ENCODE measurements around the gene FIBCD1. TPM values are rescaled to one million over a fixed set of nuclear protein-coding genes. Genes with fewer than 3 reads are reported as not detected.
"Not testable (repeated sequence)": the region's sequence is repeated elsewhere in the genome, so short reads cannot be mapped to it uniquely, and the experiment has no call there.

Gene FIBCD1
- total RNA-seq, 2 experiments from 2014 or later, result not detected

- no peak for DNase-seq
- no peak overlapping the region for H3K4me3 Mint-ChIP-seq
- H3K27me3 Mint-ChIP-seq, result no peaks in the 10 kb centered on the region
- no peak overlapping the region for H3K27ac Mint-ChIP-seq
- H3K36me3 Mint-ChIP-seq (ENCODE audit: low read depth), result no peaks in the 10 kb centered on the region
- no peaks in the 10 kb centered on the region for H3K4me1 Mint-ChIP-seq
- H3K9me3 Mint-ChIP-seq, result no peaks in the 10 kb centered on the region
- POLR2A ChIA-PET, result no interaction called here
- CTCF ChIA-PET, result no interaction called here
Measured at GRCh38 chr9:130913599-130914416, 25.2 kb downstream of the FIBCD1 start.

- Mint-ChIP-seq H3K36me3 (ENCODE audit: low read depth) (no peaks in the 10 kb centered on the region), H3K27ac (no peak overlapping the region), H3K9me3 (no peaks in the 10 kb centered on the region), H3K4me1 (no peaks in the 10 kb centered on the region), H3K27me3 (no peaks in the 10 kb centered on the region), H3K4me3 (no peak overlapping the region)
- no peak for DNase-seq
- ChIA-PET CTCF (interaction anchor here (0.6 kb wide), 1 partner anchor 46 kb away, joined by 3 read pairs; no protein-coding TSS in a partner anchor), POLR2A (no interaction called here)
Measured at GRCh38 chr9:130912932-130913598, 26.0 kb downstream of the FIBCD1 start.

DNA sequence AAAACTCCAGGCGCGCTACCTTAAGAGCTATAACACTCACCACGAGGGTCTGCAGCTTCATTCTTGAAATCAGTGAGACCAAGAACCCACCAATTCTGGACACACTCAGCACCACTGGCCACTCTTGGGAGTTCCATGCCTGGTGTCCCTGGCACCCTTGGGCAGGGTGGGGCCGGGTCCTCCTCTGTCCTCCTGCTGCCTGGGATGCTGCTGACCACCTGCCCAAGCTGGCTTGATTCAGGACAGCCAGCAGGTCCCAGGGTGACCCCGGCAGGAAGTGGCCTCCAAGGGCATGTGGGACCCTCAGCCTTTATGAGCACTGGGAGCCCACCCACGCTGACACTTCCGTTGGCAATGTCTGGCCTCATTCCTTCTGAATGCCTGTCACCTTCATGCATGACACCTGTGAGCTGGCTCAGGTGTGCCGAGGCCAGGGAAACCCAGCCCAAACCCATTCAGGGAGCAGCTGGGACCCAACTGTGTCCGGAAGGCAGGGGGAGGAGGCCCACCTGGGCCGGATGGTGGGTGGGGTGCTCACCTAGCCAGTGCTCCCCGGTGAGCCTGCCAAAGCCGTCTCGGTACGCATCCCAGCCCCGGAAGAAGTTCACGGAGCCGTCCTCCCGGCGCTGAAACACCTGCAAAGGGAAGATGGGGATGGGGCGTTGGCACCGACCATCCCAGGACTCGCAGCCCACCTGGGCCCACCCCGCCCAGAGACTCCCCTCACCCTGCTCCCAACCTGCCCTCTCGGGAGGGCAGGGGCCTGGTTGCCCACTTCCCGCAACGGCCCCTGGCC lies 27.6 kb downstream of the FIBCD1 start:
- H3K4me3 Mint-ChIP-seq, result no peak overlapping the region
- H3K9me3 Mint-ChIP-seq, result no peaks in the 10 kb centered on the region
- no peak for DNase-seq
- ChIA-PET POLR2A (no interaction called here), CTCF (no interaction called here)
- no peaks in the 10 kb centered on the region for H3K4me1 Mint-ChIP-seq
- H3K27ac Mint-ChIP-seq, result no peak overlapping the region
- no peaks in the 10 kb centered on the region for H3K36me3 Mint-ChIP-seq (ENCODE audit: low read depth)
- no peaks in the 10 kb centered on the region for H3K27me3 Mint-ChIP-seq

GRCh38 chr9:130910670-130911069 lies 28.4 kb downstream of the FIBCD1 start:
- not testable (repeated sequence) for H3K27ac Mint-ChIP-seq, H3K4me3 Mint-ChIP-seq

DNA sequence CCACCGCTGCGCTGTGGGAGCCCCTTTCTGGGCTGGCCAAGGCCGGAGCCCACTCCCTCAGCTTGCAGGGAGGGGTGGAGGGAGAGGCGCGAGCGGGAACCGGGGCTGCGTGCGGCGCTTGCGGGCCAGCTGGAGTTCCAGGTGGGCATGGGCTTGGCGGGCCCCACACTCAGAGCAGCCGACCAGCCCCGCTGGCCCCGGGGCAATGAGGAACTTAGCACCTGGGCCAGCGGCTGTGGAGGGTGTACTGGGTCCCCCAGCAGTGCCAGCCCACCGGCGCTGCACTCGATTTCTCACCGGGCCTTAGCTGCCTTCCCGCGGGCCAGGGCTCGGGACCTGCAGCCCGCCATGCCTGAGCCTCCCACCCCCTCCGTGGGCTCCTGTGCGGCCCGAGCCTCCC lies 29.0 kb downstream of the FIBCD1 start:
- H3K4me1 Mint-ChIP-seq; H3K4me3 Mint-ChIP-seq; POLR2A ChIA-PET; H3K9me3 Mint-ChIP-seq; H3K36me3 Mint-ChIP-seq (ENCODE audit: low read depth); H3K27me3 Mint-ChIP-seq; DNase-seq; H3K27ac Mint-ChIP-seq: not testable (repeated sequence)
- CTCF ChIA-PET, result interaction anchor here (0.6 kb wide), 1 partner anchor 131 kb away, joined by 4 read pairs; no protein-coding TSS in a partner anchor

More at GRCh38 chr9:130910670-130911069, 28.4 kb downstream of the FIBCD1 start:
- H3K9me3 Mint-ChIP-seq; H3K36me3 Mint-ChIP-seq (ENCODE audit: low read depth); DNase-seq; H3K4me1 Mint-ChIP-seq; H3K27me3 Mint-ChIP-seq; CTCF ChIA-PET; POLR2A ChIA-PET: not testable (repeated sequence)

DNA sequence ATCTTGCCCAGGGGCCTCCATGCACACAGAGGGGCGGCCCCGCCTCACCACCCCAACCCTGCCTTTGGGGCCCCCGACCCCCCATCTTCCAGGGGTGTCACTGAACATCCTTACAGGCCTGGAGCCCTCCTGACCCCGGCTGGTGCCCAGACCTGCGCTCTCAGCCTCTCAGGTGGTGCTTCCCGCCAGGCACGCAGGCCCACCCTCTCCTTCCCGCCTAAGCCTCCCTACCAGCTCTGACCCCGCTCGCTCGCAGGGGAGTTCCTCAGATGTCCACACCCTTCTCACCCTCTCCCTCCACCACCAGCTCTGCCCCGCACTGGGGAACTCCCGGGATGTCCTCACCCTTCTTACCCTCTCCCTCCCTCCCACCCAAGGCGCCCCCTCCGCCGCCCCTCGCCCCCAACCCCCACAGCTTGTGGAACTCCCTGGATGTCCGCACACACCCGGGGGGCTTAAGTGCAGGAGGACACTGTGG lies 30.1 kb downstream of the FIBCD1 start:
- Mint-ChIP-seq H3K4me1 (no peaks in the 10 kb centered on the region), H3K4me3 (no peak overlapping the region), H3K36me3 (ENCODE audit: low read depth) (no peaks in the 10 kb centered on the region), H3K9me3 (no peaks in the 10 kb centered on the region), H3K27me3 (no peaks in the 10 kb centered on the region), H3K27ac (no peak overlapping the region)
- DNase-seq, result no peak
- ChIA-PET CTCF (no interaction called here), POLR2A (no interaction called here)

DNA sequence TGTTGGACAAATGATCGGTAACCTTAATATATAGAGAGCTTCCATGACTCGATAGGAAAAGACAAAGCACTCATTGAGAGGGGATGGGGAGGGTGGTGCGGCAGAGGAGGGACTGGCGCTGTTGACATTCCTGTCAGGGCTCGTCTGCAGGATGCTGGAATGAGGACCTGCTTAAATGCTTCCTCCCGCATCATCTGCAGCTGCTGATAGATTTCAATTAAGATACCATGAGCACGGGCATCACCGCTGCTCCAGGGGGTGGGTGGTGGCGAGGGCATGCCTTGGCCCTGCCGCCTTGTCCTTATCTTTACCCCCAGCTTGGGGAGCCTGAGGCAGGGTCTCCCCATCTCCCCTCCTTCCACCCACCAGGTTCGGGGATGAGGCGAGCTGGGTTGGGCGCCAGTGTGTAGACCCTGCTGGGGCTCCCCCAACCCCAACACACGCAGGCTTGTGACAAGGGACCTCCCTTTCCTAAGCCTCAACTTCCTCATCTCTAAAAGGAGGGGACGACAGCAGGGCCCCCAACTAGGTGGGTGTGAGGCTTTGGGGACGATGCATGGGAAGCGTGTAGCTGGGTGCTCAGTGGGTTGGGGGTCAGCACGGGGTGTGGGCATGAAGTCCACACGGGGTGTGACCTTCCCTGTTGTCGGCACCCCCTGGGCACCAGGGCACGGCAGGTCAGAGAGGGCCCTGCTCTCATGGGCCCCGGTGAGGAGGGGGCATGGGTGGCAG lies 30.7 kb downstream of the FIBCD1 start:
- Mint-ChIP-seq H3K9me3 (no peaks in the 10 kb centered on the region), H3K27ac (no peak overlapping the region), H3K36me3 (ENCODE audit: low read depth) (no peaks in the 10 kb centered on the region), H3K27me3 (no peaks in the 10 kb centered on the region), H3K4me3 (no peak overlapping the region), H3K4me1 (no peaks in the 10 kb centered on the region)
- ChIA-PET CTCF (no interaction called here), POLR2A (no interaction called here)
- no peak for DNase-seq

DNA sequence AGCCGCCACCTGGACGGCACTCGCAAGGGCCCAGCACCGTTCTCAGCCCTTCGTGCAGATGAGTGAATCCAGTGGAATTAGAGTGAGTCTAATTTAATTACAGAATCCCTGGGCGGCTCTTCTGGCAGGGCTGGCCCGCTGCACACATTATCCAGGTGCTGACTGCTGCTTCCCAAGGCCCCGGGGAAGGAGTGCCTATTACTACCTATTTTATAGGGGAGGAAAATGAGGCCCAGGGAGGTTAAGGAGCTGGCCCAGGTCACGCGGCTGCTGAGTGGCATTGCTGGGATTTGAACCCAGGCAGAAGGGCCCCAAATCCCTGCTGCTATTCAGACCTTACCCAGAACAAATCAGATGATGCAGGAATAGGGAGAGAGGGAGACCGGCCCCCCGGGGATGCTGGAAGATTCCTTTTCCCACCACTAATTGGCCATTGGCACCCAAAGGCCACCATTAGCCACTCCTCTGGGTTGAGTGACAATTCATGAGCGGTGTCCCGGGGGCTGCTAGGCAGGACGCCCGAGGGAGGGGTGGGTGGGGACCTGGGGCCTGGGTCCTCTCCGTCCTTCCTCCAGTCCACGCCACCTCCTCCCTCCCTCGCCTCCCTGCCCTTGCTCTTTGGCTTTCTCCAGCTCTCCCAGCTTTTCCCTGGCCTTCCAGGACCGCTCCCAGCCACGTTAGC lies 32.2 kb downstream of the FIBCD1 start:
- ChIA-PET CTCF (interaction anchor here (0.7 kb wide), 1 partner anchor 661 kb away, joined by 4 read pairs; no protein-coding TSS in a partner anchor), POLR2A (no interaction called here)
- Mint-ChIP-seq H3K4me1 (no peaks in the 10 kb centered on the region), H3K4me3 (no peak overlapping the region), H3K27me3 (no peaks in the 10 kb centered on the region), H3K36me3 (ENCODE audit: low read depth) (no peaks in the 10 kb centered on the region), H3K9me3 (no peaks in the 10 kb centered on the region), H3K27ac (no peak overlapping the region)
- no peak for DNase-seq

- Mint-ChIP-seq H3K4me3 (no peak overlapping the region), H3K9me3 (no peaks in the 10 kb centered on the region), H3K27ac (no peak overlapping the region), H3K27me3 (no peaks in the 10 kb centered on the region), H3K4me1 (no peaks in the 10 kb centered on the region), H3K36me3 (ENCODE audit: low read depth) (no peaks in the 10 kb centered on the region)
- ChIA-PET POLR2A (no interaction called here), CTCF (interaction anchor here (0.6 kb wide), 1 partner anchor 141 kb away, joined by 4 read pairs; no protein-coding TSS in a partner anchor)
- DNase-seq, result no peak
Measured at GRCh38 chr9:130905902-130906734, 32.9 kb downstream of the FIBCD1 start.

GRCh38 chr9:130905125-130905901 lies 33.7 kb downstream of the FIBCD1 start:
- H3K27ac Mint-ChIP-seq, result no peak overlapping the region
- ChIA-PET POLR2A (no interaction called here), CTCF (interaction anchor here (0.6 kb wide), 1 partner anchor 142 kb away, joined by 4 read pairs; no protein-coding TSS in a partner anchor)
- no peak overlapping the region for H3K4me3 Mint-ChIP-seq
- no peaks in the 10 kb centered on the region for H3K36me3 Mint-ChIP-seq (ENCODE audit: low read depth)
- no peaks in the 10 kb centered on the region for H3K4me1 Mint-ChIP-seq
- no peaks in the 10 kb centered on the region for H3K9me3 Mint-ChIP-seq
- DNase-seq, result no peak
- no peaks in the 10 kb centered on the region for H3K27me3 Mint-ChIP-seq
